PC-3 (cell line): ENCODE results near the gene PLXNA3.

Source experiments
- EZH2 ChIP-seq: fragments of 300-600 bp; sonication (generic); IDR thresholded peaks from one replicate; pipeline ENCODE4 v1.6.1; 2017; ENCODE audit warnings: antibody characterized with exemption, mild to moderate bottlenecking, low read length; ENCODE audit not compliant: unreplicated experiment
- EZH2phosphoT487 ChIP-seq: fragments of 300-600 bp; sonication (generic); IDR thresholded peaks from 2 replicates; pipeline ENCODE4 v1.6.1; 2018; ENCODE audit warnings: mild to moderate bottlenecking, antibody characterized with exemption, low read length, borderline replicate concordance
- TF ChIP-seq, protein P1 (sequence below): fragments of 300-600 bp; sonication (generic); conservative IDR thresholded peaks from 2 replicates; pipeline ENCODE4 v1.5.1; 2017; ENCODE audit warnings: antibody characterized with exemption, low read depth, mild to moderate bottlenecking, low read length

DNA sequence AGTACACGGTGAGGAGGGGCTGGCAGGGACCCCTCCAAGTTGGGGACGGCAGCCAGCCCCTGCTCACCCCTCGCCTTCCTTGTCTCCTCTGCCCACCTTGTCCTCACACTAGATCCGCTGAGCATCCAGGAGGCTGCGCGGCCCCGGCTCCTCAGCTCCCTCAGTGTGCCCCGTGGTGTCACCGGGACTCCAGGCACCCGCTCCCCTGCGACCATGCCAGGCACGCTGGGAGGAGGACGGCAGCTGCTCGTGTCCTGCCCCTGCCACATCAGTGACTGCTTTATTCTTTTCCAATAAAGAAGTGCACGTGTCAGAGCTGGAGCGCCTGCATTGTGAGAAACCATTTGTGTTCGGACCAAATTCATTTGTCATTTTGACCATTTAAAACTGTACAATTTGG lies 7.8 kb upstream of the PLXNA3 start:
- TF ChIP-seq, protein P1, sequence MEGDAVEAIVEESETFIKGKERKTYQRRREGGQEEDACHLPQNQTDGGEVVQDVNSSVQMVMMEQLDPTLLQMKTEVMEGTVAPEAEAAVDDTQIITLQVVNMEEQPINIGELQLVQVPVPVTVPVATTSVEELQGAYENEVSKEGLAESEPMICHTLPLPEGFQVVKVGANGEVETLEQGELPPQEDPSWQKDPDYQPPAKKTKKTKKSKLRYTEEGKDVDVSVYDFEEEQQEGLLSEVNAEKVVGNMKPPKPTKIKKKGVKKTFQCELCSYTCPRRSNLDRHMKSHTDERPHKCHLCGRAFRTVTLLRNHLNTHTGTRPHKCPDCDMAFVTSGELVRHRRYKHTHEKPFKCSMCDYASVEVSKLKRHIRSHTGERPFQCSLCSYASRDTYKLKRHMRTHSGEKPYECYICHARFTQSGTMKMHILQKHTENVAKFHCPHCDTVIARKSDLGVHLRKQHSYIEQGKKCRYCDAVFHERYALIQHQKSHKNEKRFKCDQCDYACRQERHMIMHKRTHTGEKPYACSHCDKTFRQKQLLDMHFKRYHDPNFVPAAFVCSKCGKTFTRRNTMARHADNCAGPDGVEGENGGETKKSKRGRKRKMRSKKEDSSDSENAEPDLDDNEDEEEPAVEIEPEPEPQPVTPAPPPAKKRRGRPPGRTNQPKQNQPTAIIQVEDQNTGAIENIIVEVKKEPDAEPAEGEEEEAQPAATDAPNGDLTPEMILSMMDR, result no peak
- TF ChIP-seq EZH2 (no peak), EZH2phosphoT487 (no peak)
